DOHH2 (cell line): ENCODE data around the gene CDC40.

Experiments
- CTCF ChIP-seq: fragments of 200-600 bp; sonication (generic); IDR thresholded peaks from one replicate; pipeline ENCODE4 v1.5.1; 2014; ENCODE audit warnings: antibody characterized with exemption, mild to moderate bottlenecking, low read depth, low read length; ENCODE audit not compliant: poor library complexity, severe bottlenecking
- EZH2phosphoT487 ChIP-seq: fragments of 200-600 bp; sonication (generic); IDR thresholded peaks from 2 replicates; pipeline ENCODE4 v1.6.1; 2017; ENCODE audit warnings: borderline replicate concordance, mild to moderate bottlenecking, antibody characterized with exemption, low read length, moderate library complexity, mixed read lengths

- TF ChIP-seq CTCF (no peak), EZH2phosphoT487 (no peak)
Observed at GRCh38 chr6:110195639-110196038, 15.4 kb downstream of the CDC40 start.
